ENCODE results near the gene ILF2. TPM values are rescaled to one million over a fixed set of nuclear protein-coding genes. Genes with fewer than 3 reads are reported as not detected.
A peak's percentile ranks its signal among the peaks of the same experiment; 100 is the strongest.

The ILF2 gene
- total and polyA plus RNA-seq, 2 of the 13 experiments (the other 11 are each of a cell fraction or from before 2014, with no cell fraction given) = 292 to 366 TPM

GRCh38 chr1:153678519-153679336, 7.9 kb upstream of the ILF2 start, which contains the start of gene NPR1 (continued):
- TF ChIP-seq SKIL (CRISPR knock-in tag; IDR thresholded peaks at IDR 0.05; ENCODE audit: borderline replicate concordance) (0 out of 2 replicates have a peak, but pooled peaks have one; percentile 12), SOX6 (IDR thresholded peaks at IDR 0.05) (no peak), SOX6 (CRISPR knock-in tag; IDR thresholded peaks at IDR 0.05) (no peak), TBP (CRISPR knock-in tag; IDR thresholded peaks at IDR 0.05) (no peak), SIX4 (CRISPR knock-in tag; IDR thresholded peaks at IDR 0.05) (no peak), ZNF589 (CRISPR knock-in tag; conservative IDR thresholded peaks at IDR 0.05) (0 out of 2 replicates have a peak, but pooled peaks have one; percentile 61), NFE2L2 (IDR thresholded peaks at IDR 0.05; ENCODE audit: low read length) (no peak), TGIF2 (CRISPR knock-in tag; IDR thresholded peaks at IDR 0.05) (no peak), TCF7 (IDR thresholded peaks at IDR 0.05; ENCODE audit: low read depth) (no peak), ZFY (CRISPR knock-in tag; IDR thresholded peaks at IDR 0.05) (0 out of 2 replicates have a peak, but pooled peaks have one; percentile 33), MYC (CRISPR knock-in tag; IDR thresholded peaks at IDR 0.05; ENCODE audit: borderline replicate concordance) (0 out of 2 replicates have a peak, but pooled peaks have one; percentile 5), TAF15 (IDR thresholded peaks at IDR 0.05; ENCODE audit: low read depth, low read length, poor library complexity, severe bottlenecking) (peak; percentile 55), REL (CRISPR knock-in tag; conservative IDR thresholded peaks at IDR 0.05) (0 out of 2 replicates have a peak, but pooled peaks have one; percentile 45), SRY (CRISPR knock-in tag; IDR thresholded peaks at IDR 0.05) (peak; percentile 79), PHF21A (CRISPR knock-in tag; IDR thresholded peaks at IDR 0.05) (peak; percentile 16; the same call in 1 of the 2 replicates), ZC3H13 (CRISPR knock-in tag; IDR thresholded peaks at IDR 0.05) (peak; percentile 68; the same call in 1 of the 2 replicates), ZNF883 (CRISPR knock-in tag; IDR thresholded peaks at IDR 0.05; ENCODE audit: not compliant biosample characterization) (peak; percentile 6), ZNF263 (CRISPR knock-in tag; IDR thresholded peaks at IDR 0.05) (no peak), ATF1 (CRISPR knock-in tag; IDR thresholded peaks at IDR 0.05) (no peak), HOXA9 (CRISPR knock-in tag; IDR thresholded peaks at IDR 0.05; ENCODE audit: borderline replicate concordance) (peak; percentile 77)
- TF ChIP-seq, protein P1, sequence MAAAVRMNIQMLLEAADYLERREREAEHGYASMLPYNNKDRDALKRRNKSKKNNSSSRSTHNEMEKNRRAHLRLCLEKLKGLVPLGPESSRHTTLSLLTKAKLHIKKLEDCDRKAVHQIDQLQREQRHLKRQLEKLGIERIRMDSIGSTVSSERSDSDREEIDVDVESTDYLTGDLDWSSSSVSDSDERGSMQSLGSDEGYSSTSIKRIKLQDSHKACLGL (CRISPR knock-in tag; IDR thresholded peaks at IDR 0.05) = 0 out of 2 replicates have a peak, but pooled peaks have one; percentile 10
- TF ChIP-seq, protein P2, sequence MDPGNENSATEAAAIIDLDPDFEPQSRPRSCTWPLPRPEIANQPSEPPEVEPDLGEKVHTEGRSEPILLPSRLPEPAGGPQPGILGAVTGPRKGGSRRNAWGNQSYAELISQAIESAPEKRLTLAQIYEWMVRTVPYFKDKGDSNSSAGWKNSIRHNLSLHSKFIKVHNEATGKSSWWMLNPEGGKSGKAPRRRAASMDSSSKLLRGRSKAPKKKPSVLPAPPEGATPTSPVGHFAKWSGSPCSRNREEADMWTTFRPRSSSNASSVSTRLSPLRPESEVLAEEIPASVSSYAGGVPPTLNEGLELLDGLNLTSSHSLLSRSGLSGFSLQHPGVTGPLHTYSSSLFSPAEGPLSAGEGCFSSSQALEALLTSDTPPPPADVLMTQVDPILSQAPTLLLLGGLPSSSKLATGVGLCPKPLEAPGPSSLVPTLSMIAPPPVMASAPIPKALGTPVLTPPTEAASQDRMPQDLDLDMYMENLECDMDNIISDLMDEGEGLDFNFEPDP (CRISPR knock-in tag; conservative IDR thresholded peaks at IDR 0.05) = 0 out of 2 replicates have a peak, but pooled peaks have one; percentile 33
- TF ChIP-seq, protein P3, sequence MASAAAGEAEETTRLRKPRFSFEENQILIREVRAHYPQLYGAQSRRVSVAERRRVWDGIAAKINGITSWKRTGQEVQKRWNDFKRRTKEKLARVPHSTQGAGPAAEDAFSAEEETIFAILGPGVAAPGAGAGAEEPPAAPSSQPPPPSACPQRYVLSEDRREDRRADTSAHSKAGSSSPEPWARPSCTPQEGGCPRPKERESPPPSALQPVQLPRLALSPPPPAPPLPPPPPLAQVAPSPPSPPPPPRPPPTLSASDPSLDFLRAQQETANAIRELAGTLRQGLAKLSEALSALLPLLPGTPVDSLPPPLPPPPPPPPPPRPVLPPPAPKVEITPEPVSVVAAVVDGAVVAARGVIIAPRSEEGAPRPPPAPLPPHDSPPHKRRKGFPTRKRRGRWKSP (CRISPR knock-in tag; IDR thresholded peaks at IDR 0.05) = no peak; the same call in 1 of the 2 replicates
